CD4-positive, CD25-positive, alpha-beta regulatory T cell (primary cell): ENCODE data around the gene MMD2. TPM values are rescaled to one million over a fixed set of nuclear protein-coding genes. Genes with fewer than 3 reads are reported as not detected.
"Not testable (repeated sequence)": the region's sequence is repeated elsewhere in the genome, so short reads cannot be mapped to it uniquely, and the experiment has no call there.

Source experiments
- ATAC-seq, 2 donors: fragments of 150-1000 bp; cut with Tn5 transposase; one replicate each; pipeline ENCODE4 v1.10.0; 2021; ENCODE audit warnings: low read depth in 2 of 2, moderate number of reproducible peaks in 2 of 2, moderate library complexity in 1 of 2
- DNase-seq, 3 donors: peaks; one replicate each; pipeline versions ENCODE4 v3.0.0 to v3.0.0-alpha.2; 2012 to 2022; ENCODE audit warnings: mixed read lengths in 1 of 3
- H3K27ac ChIP-seq: one replicate; pipeline ENCODE4 v1.7.0; 2013; ENCODE audit warnings: mild to moderate bottlenecking, low read length; ENCODE audit not compliant: insufficient read depth, poor library complexity, severe bottlenecking
- H3K27me3 ChIP-seq: one replicate; pipeline ENCODE4 v1.7.0; 2013; ENCODE audit warnings: low read length; ENCODE audit not compliant: control insufficient read depth, insufficient read depth
- H3K36me3 ChIP-seq: one replicate; pipeline ENCODE4 v1.7.0; 2013; ENCODE audit warnings: mild to moderate bottlenecking, low read length, moderate library complexity; ENCODE audit not compliant: control insufficient read depth, insufficient read depth
- H3K4me1 ChIP-seq: 2 replicates; pipeline ENCODE4 v1.7.0; 2013; ENCODE audit warnings: mild to moderate bottlenecking, low read length; ENCODE audit not compliant: insufficient read depth, control insufficient read depth, poor library complexity, severe bottlenecking
- H3K4me3 ChIP-seq: one replicate; pipeline ENCODE4 v1.7.0; 2013; ENCODE audit warnings: low read depth, mild to moderate bottlenecking, low read length, moderate library complexity
- H3K9me3 ChIP-seq, 2 experiments: 1 replicate in 1 of 2; 2 replicates in 1 of 2; pipeline ENCODE4 v1.7.0; 2013; ENCODE audit warnings: low read length in 2 of 2, mild to moderate bottlenecking in 1 of 2, moderate library complexity in 1 of 2; ENCODE audit not compliant: control insufficient read depth in 2 of 2
- H3K27ac Mint-ChIP-seq, 3 donors: one replicate each; pipeline ENCODE4 v1.8.0; 2020 to 2022; ENCODE audit warnings: mild to moderate bottlenecking in 3 of 3, mixed read lengths in 3 of 3, moderate library complexity in 2 of 3
- H3K27me3 Mint-ChIP-seq: one replicate; pipeline ENCODE4 v1.8.0; 2022; ENCODE audit warnings: mild to moderate bottlenecking, mixed read lengths
- H3K36me3 Mint-ChIP-seq: one replicate; pipeline ENCODE4 v1.8.0; 2020; ENCODE audit warnings: mixed read lengths
- H3K4me1 Mint-ChIP-seq, 4 donors: one replicate each; pipeline ENCODE4 v1.8.0; 2020 to 2022; ENCODE audit warnings: mixed read lengths in 4 of 4, mild to moderate bottlenecking in 1 of 4
- H3K4me3 Mint-ChIP-seq, 4 donors: one replicate each; pipeline ENCODE4 v1.8.0; 2020 to 2022; ENCODE audit warnings: mild to moderate bottlenecking in 4 of 4, mixed read lengths in 4 of 4, moderate library complexity in 3 of 4
- H3K9me3 Mint-ChIP-seq, 7 donors: one replicate each; pipeline ENCODE4 v1.8.0; 2020 to 2022; ENCODE audit warnings: mixed read lengths in 7 of 7, mild to moderate bottlenecking in 3 of 7, moderate library complexity in 2 of 7
- polyA plus RNA-seq, 4 donors: library from polyadenylated mRNA; unstranded; fragments of 300-500 nt; fragmentation: Illumina TruSeq; gene quantifications; one replicate each; pipeline ENCODE4 v1.2.3, GENCODE V29; 2021
- total RNA-seq: library from RNA; stranded (reverse); gene quantifications from one replicate; pipeline ENCODE4 v1.2.3, GENCODE V29; 2022

The MMD2 gene
- total and polyA plus RNA-seq, 5 donors from 2014 or later: not detected

- Mint-ChIP-seq H3K27ac (no peak overlapping the region), H3K4me3 (no peak overlapping the region), H3K4me1 (peaks cover 5 to 14% (median 7%) of the 10 kb centered on the region in 4 donors), H3K36me3 (peaks cover 41% of the 10 kb centered on the region), H3K27me3 (peaks cover 4% of the 10 kb centered on the region), H3K9me3 (peaks cover 0 to 2% (median 0%) of the 10 kb centered on the region in 7 donors)
- H3K9me3 ChIP-seq: no peaks in the 10 kb centered on the region
- peaks cover 38% of the 10 kb centered on the region for H3K36me3 ChIP-seq
- no peaks in the 10 kb centered on the region for H3K4me1 ChIP-seq
- no peak overlapping the region for H3K27ac ChIP-seq
- no peaks in the 10 kb centered on the region for H3K27me3 ChIP-seq
- H3K4me3 ChIP-seq: no peak overlapping the region
- ATAC-seq (no peak), DNase-seq (no peak)
Observed at GRCh38 chr7:4996696-4997222, 37.8 kb upstream of the MMD2 start.

DNA sequence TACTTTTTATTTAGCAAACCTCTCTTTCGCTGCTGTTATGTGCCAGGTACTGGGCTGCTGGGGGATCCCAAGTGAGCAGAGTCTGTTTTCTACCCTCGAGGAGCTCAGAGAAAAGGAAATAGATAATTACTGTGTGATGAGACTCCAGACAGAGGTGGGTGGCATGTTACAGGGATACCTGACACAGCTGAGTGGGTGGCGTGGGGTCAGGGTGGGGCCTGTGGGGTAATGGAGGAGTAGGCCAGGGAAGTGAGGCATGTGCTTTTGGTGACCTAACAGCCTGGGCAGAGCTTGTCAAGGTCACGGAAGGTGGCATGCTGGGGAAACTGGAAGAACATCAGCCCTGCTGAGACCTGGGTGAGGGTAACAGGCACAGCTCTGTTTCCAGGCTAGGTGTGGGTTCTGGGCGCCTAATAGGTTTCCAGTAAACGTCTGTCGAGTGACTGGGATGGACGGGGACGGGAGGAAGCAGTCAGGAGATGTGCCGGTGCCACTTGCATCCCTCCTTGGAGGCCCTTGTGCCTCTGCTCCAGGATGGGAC lies 36.5 kb upstream of the MMD2 start:
- DNase-seq: no peak
- peaks cover 4% of the 10 kb centered on the region for H3K27me3 Mint-ChIP-seq
- H3K9me3 Mint-ChIP-seq: peaks cover 0 to 2% (median 0%) of the 10 kb centered on the region in 7 donors
- Histone ChIP-seq H3K9me3 (no peaks in the 10 kb centered on the region), H3K27me3 (no peaks in the 10 kb centered on the region), H3K27ac (no peak overlapping the region), H3K36me3 (peaks cover 43% of the 10 kb centered on the region), H3K4me3 (no peak overlapping the region), H3K4me1 (no peaks in the 10 kb centered on the region)
- H3K36me3 Mint-ChIP-seq: peaks cover 45% of the 10 kb centered on the region
- no peak for ATAC-seq
- H3K27ac Mint-ChIP-seq: peak overlapping the region in 1 of 3 donors; percentile 42
- H3K4me1 Mint-ChIP-seq: peaks cover 5 to 12% (median 7%) of the 10 kb centered on the region in 4 donors
- H3K4me3 Mint-ChIP-seq: no peak overlapping the region

DNA sequence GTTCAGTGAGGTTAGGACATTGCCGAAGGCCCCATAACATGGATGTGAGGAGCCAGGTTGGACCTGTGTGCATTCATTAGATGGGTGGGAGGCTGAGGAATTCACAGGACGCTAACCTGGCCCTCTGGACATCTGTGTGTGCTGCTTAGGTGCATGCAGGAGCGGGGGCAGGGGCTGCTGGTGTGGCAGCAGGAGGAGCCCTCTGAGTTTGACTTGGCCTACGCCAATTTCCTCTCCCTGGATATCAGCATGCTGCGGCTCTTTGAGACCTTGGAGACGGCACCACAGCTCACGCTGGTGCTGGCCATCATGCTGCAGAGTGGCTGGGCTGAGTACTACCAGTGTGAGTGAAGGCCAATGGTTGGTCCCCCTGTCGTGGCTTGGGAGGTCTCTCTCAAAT lies 34.5 kb upstream of the MMD2 start:
- Mint-ChIP-seq H3K9me3 (no peaks in the 10 kb centered on the region), H3K4me1 (peaks cover 0 to 9% (median 4%) of the 10 kb centered on the region in 4 donors), H3K27ac (no peak overlapping the region), H3K36me3 (peaks cover 37% of the 10 kb centered on the region), H3K27me3 (peaks cover 4% of the 10 kb centered on the region), H3K4me3 (no peak overlapping the region)
- no peaks in the 10 kb centered on the region for H3K27me3 ChIP-seq
- ATAC-seq: no peak
- H3K27ac ChIP-seq: no peak overlapping the region
- H3K4me1 ChIP-seq: no peaks in the 10 kb centered on the region
- no peaks in the 10 kb centered on the region for H3K9me3 ChIP-seq
- H3K4me3 ChIP-seq: no peak overlapping the region
- DNase-seq: no peak
- H3K36me3 ChIP-seq: peaks cover 56% of the 10 kb centered on the region

GRCh38 chr7:4982741-4983140 lies 23.8 kb upstream of the MMD2 start:
- H3K36me3 Mint-ChIP-seq: peaks cover 60% of the 10 kb centered on the region

GRCh38 chr7:4981295-4981890 lies 22.4 kb upstream of the MMD2 start:
- DNase-seq, H3K9me3 Mint-ChIP-seq, H3K27ac ChIP-seq, H3K27me3 Mint-ChIP-seq, H3K4me3 ChIP-seq, H3K9me3 ChIP-seq, H3K4me1 ChIP-seq, H3K27me3 ChIP-seq, ATAC-seq: not testable (repeated sequence)
- peaks cover 53% of the 10 kb centered on the region for H3K36me3 ChIP-seq
- Mint-ChIP-seq H3K36me3 (peaks cover 56% of the 10 kb centered on the region), H3K4me1 (peaks cover 26 to 60% (median 42%) of the 10 kb centered on the region in 4 donors), H3K27ac (peak overlapping the region in 1 of 3 donors; percentile 17), H3K4me3 (peak overlapping the region in 1 of 4 donors; percentile 35)

More at GRCh38 chr7:4982741-4983140, 23.8 kb upstream of the MMD2 start:
- H3K9me3 Mint-ChIP-seq, DNase-seq, H3K27ac ChIP-seq, H3K27me3 Mint-ChIP-seq, H3K4me1 ChIP-seq, H3K4me3 ChIP-seq, H3K9me3 ChIP-seq, H3K27me3 ChIP-seq: not testable (repeated sequence)
- Mint-ChIP-seq H3K4me1 (peaks cover 28 to 53% (median 40%) of the 10 kb centered on the region in 4 donors), H3K27ac (peak overlapping the region in 1 of 3 donors; percentile 52), H3K4me3 (peak overlapping the region in 1 of 4 donors; percentile 27)
- ATAC-seq: peak; percentile 50 to 62
- peaks cover 59% of the 10 kb centered on the region for H3K36me3 ChIP-seq

DNA sequence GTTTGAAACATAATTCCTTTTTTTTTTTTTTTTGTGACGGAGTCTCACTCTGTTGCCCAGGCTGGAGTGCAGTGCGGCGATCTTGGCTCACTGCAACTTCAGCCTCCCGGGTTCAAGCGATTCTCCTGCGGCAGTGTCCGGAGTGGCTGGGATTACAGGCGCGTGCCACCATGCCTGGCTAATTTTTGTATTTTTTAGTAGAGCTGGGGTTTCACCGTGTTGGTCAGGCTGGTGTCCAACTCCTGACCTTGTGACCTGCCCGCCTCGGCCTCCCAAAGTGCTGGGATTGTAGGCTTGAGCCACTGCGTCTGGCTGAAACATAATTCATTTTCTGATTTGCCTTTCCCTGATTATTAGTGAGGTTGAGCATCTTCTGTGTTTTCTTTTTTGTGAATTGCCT lies 16.6 kb upstream of the MMD2 start:
- H3K4me3 ChIP-seq: peak overlapping the region; percentile 49
- not testable (repeated sequence) for H3K27me3 Mint-ChIP-seq, H3K27ac ChIP-seq, H3K9me3 Mint-ChIP-seq, ATAC-seq, H3K9me3 ChIP-seq, DNase-seq, H3K27me3 ChIP-seq
- peak overlapping the region; percentile 78 to 93 (median 86) for H3K4me3 Mint-ChIP-seq
- peaks cover 22% of the 10 kb centered on the region for H3K36me3 ChIP-seq
- peaks cover 19 to 53% (median 34%) of the 10 kb centered on the region in 4 donors for H3K4me1 Mint-ChIP-seq
- peak overlapping the region in 1 of 3 donors; percentile 41 for H3K27ac Mint-ChIP-seq
- peaks cover 17% of the 10 kb centered on the region for H3K4me1 ChIP-seq
- H3K36me3 Mint-ChIP-seq: peaks cover 30% of the 10 kb centered on the region

GRCh38 chr7:4973728-4974198 lies 14.8 kb upstream of the MMD2 start:
- Mint-ChIP-seq H3K9me3 (no peaks in the 10 kb centered on the region), H3K27ac (peak overlapping the region; percentile 91 to 99 (median 97)), H3K27me3 (no peaks in the 10 kb centered on the region), H3K36me3 (peaks cover 19% of the 10 kb centered on the region), H3K4me3 (peak overlapping the region; percentile 91 to 99 (median 98)), H3K4me1 (peaks cover 12 to 37% (median 25%) of the 10 kb centered on the region in 4 donors)
- peak; percentile 85 to 95 (median 94) for DNase-seq
- Histone ChIP-seq H3K4me1 (peaks cover 17% of the 10 kb centered on the region), H3K27ac (peak overlapping the region; percentile 76), H3K36me3 (peaks cover 15% of the 10 kb centered on the region), H3K4me3 (no peak overlapping the region), H3K9me3 (no peaks in the 10 kb centered on the region), H3K27me3 (no peaks in the 10 kb centered on the region)
- peak; percentile 99 for ATAC-seq
